Fibroblast of peridontal ligament (primary cell): ENCODE data around the gene WBP11.
A peak's percentile ranks its signal among the peaks of the same experiment; 100 is the strongest.

ENCODE experiments used
- DNase-seq: peaks from one replicate; pipeline ENCODE4 v3.0.0-alpha.2; 2010; ENCODE audit errors: extremely low read depth

The WBP11 gene

DNA sequence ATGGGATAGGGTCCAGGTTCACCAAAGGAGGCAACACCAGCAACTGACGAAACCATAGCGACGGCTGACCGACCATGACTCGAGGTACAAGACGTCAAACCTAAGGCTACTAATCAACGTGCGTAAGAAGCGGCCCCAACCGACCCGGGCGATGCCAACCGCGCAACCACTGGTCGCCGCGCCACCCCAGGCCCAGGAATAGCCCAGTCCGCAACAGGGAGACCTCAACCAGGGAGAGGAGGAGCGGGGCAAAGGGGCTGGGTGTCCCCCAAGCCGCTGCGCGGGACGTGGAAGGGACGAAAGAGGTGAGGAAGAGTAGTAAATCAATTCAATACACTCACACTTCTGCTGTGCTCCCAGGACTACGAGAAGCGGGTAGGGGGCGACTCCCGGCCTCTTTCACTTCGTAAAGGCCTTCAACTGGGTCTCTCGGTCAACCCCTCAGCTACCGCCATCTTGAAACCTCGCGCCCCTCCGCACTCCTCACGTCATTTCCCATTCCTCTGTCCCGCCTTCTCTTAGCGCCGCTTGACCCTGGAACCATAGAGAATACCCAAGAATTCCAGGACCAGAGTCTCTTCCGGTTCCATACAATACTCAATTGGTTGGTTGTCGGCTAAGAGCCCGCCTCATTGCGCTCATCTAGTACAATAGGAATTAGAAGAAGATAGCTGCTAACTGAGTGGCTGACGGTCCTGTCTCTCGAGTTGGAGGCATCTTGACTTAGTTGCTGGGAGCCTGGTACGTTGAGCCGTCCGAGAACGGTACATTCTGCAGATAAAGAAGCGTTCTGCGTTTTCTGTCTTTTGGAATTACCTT, at the start of gene WBP11, which contains the start of gene C12orf60:
Gene WBP11 (minus strand): TSS at position 468 of the 819 bp plus-strand sequence. CDS start 2,095 bp downstream, outside the sequence.
Gene C12orf60 (plus strand): TSS at position 660 of the 819 bp plus-strand sequence. CDS start 19,266 bp downstream, outside the sequence.
- peak; percentile 99 for DNase-seq

DNA sequence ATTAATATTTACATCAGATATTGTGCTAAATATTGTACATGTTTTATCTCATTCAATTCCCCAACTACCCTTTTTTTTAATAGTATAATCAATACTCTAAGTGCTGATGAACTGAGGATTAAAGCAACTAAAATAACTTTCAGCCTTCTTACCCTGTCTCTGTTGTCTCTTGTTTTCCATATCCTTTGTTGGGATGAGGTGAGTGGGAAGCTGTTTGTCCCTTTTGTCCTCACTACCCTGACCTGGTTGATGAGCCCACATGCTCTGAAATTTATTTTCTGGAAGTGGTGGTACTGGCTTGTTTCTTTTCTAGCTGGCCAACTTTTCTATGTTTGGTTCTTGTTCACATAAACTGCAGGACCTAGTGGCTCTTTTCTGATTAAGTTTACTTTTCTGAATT, 49.6 kb upstream of the WBP11 start:
- no peak for DNase-seq

DNA sequence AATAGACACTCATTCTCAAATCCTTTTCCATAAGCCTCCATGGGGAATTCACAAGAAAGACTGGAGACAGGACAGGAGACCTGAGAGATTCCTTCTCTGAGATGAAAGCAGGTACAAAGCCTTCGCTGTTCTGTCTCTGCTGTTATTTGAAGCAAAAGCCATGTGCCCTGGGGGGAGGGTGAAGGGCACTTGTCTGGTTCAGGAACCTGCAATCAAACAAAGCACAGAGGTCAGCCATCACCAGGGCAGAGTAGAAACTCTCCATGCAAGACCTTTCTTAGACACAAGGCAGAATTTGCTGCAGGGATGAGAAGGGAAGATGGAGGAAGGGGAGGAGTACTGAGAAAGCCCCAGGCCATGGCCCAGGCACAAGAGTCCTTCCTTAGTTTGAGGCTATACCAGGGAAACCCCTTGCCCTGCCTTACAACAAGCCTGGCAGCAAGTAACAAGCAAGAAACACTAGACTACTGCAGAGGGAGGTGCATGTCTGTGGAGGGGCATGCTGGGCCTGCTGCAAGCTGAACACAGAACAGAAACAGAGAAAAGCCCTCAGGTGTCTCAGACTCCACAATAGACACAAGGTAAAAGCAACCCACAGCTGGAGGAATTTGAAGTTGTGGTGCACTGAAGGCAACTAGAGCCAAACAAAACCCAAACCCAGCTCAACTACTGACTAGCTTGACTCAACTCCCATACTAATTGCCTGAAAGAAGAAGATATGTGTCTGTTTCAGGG, 47.8 kb upstream of the WBP11 start:
- DNase-seq, result no peak

DNA sequence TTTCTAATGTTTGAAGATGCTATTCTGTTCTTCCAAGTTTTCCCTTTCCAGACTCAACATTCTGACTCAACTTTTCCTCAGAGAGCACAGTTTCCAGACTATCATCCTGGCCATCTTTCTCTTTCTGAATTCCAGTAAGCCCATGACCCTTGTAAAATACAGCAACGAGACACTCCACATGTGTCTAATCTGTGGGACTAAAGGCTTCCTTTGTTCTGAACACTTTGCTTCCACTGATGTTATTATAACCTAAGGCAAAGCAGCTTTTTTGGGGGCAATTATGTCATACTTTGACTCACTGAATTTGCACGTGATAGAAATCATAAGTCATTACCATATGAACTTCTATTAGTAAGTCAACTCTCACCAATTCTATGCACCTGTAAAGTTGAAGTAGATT, 46.4 kb upstream of the WBP11 start:
- no peak for DNase-seq

DNA sequence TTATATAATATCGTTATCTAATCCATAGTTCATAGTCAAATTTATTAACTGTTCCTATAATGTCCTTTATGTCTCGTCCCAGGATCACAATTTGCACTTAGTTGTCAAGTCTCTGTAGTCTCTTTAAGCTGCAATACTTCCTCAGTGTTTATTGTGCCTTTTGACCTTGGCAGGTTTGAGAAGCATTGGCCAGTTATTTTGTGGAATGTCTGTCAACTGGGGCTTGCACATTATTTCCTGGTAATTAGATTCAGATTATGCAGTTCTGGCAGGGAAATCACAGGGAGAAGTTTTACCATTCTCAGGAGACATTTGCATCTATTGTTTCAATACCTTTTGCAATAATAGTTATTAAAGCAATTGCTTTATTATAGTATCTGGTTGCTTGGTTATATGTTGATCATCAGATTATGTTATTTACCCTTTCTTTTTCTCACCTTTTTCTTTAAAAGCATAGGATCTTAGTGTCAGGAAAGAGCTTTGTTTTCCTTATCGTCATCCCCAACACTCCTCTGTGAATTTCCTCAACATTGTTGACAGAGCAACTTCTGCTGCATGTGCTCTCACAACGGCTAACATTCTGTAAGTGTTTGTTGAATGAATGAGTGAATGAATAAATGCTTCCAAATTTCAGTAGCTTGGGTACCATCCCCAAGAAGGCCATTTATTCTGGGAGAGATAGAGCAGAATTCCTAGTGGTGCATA, 43.8 kb upstream of the WBP11 start:
- DNase-seq, result no peak

DNA sequence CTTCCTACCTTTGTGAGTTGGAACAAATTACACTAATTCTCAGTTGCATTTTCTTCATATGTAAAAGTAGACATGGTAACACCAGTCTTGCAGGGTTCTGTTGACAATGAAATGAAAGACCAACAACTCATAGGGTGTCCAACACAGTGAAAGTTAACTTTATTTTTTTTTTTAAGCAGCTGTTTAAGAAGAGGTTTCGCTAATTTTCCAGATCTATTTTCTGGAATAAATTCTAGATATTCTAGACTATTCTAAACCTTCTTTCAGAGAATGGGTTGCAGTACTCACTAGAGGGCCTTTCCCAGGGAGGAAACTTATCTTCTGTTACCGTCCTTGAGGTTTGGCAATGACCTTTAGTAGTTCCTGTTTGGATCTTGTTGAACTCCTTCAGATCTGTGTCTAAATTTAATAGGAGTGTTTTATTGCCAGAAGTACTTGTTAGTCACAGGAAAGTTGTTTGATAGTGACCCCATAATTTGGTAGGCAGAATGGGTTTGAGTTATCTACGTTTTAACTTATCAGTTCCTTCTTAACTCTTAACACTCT, 42.8 kb upstream of the WBP11 start:
- no peak for DNase-seq

DNA sequence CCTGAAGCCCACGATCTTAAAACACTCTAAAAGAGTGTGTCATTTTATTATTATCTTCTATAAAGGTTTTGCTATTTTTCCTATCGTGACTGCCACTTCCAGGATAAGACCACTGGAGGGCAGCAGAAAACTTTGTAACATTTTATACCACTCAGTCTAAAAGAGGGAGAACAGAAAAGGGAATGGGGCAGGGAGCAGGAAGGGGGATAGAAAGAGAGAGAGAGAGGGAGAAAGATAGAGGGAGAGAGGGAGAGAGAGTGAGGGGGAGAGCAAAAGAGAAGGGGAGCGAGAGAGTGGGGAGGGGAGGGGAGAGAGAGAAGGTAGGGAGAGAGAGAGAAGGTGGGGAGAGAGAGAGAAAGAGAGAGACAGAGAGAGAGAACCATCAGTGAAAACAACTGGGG, 42.1 kb upstream of the WBP11 start:
- DNase-seq, result peak; percentile 71

DNA sequence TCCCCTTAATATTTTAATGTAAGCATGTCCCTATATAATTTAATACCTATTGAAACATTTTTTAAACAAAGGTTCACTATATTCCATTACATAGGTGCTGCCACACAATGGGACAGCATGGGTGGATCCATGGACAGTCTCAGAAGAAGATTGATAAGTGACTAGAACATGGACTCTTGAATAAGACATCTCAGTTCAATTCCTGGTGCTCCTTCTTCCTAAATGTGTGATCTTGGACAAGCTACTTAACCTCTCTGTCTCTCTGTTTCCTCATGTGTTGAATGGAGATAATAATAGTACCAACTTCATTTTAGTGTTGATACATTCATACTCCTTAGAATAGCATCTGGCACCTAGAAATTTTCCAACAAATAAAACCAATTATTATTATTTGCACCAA, 41.1 kb upstream of the WBP11 start:
- DNase-seq, result no peak

DNA sequence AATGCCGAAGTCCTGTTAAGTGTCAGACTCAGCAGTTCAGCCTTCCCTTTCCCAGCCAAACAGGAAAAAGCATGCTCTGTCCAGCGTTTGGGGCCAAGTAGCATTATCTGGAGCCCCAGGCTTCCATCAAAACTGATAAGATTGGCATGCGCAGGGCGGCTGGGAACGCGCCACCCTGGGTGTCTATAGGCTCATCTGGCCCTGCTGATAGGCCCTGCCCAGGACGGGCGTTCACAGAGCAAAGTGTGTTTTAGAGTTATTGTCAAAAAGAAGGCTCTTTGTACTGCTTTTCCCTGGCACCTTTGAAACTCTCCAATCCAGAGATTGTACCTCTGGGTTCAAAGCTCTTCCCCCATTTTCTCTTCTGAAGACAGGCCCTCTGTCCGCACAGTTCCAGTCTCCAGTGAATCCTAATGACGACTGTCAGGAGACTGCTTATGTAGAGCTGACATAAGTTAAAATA, 40.2 kb upstream of the WBP11 start, which contains the start of gene ART4:
Gene ART4 (minus strand): TSS at position 102 of the 463 bp plus-strand sequence. CDS start 413 bp downstream, outside the sequence.
- no peak for DNase-seq

DNA sequence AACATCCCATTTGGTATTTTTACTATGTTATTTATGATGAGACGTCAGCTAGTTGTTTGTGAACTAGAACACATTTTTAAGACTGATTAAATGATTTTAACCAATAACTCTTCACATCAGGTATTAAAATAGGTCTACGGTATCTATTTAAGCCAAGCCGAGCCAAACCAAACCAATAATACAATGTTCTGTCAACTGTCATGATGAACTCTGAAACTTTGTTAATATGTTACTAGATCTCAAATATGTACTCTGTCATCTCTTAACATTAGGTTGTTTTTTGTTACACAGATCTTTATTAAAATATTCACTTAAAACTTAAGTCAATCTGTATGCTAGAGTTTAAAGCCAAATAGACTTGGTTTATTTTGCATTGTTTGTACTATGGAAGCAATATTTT, 39.0 kb upstream of the WBP11 start:
- no peak for DNase-seq

DNA sequence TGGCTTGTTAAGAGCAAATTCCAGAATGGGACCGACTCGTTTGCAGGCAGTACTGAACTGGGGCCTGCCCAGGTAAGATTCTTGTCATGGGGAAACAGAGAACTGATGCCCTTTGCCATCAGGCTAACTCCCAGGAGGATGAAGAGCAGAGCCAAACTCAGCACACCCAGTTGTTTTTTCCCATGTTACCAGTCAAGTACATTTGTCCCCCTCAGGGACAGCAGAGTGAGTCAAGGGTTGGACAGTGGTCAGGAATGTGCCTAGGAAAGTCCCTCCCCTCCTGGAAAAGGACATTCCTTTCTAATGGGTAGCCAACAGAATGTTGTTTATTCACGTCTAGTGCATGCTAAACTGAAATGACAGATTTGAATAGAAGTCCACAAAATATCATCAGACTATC, 38.5 kb upstream of the WBP11 start:
- peak; percentile 33 for DNase-seq

DNA sequence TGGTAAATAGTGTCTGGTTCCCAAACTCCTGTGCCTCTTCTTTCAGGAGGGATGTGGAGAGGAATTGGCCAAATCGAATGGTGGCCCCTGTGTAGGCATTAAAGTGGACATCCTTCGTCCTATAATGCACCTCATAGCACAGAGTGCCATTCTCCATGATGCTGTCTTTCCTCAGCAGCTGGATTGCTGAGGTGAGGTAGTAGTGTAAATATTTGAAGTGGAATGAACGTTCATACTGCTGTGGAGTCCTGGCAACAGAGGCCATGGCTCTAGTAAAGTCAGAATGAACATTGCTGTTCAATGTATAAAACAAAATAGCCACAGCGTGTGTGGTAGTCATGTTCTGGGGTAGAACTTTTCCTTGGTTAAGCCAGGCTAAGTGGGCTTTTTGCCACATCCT, 37.3 kb upstream of the WBP11 start:
- DNase-seq, result no peak

DNA sequence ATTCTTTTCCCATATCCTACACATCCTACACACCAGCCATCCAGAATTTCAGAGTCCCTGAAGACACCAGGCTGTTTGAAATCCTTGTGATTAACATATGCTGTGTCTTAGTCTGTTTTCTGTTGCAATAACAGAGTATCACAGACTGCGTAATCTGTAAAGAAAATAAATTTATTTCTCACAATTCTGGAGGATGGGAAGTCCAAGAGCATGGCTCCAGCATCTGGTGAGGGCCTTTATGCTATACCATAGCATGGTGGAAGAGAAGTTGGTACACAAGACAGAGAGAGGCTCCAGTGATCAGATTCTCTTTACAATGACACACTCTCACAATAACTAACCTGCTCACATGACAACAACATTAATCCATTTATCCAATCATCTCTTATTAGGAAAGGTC, 36.0 kb upstream of the WBP11 start:
- no peak for DNase-seq

DNA sequence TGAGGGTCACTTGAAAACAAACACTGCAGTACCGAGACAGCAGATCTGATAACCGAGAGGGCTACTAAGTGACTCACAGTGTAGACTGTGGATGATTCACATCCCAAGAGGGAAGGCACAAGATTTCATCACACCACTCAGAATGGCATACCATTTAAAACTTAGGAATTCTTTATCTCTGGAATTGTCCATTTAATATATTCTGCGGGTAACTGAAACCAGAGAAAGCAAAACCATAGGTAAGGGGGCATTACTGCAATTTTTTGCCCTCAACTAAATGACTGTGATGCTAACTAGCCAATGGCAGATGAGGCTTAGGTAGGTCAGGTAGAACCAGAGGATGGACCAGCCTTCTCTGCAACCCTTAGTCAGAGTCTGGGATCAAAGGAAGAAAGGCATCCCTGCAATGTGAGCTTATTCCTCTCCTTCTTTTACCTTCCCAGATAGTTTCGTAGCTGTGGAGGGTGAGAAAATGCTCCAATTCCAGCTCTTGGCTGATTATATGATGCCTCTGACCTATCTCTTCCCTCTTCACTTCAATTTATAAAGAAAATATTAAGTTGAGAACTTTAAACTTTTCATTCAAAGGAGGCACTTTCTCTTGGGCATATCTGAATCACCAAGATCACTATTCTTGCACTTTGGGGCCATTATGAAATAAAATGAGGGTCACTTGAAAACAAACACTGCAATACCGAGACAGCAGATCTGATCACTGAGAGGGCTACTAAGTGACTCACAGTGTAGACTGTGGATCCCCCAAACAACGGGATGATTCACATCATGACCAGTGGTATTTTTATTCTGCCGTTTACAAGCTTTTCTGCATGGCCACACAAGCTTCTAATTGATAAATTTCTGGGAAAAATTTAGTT, 33.3 kb upstream of the WBP11 start:
- peak; percentile 73 for DNase-seq

DNA sequence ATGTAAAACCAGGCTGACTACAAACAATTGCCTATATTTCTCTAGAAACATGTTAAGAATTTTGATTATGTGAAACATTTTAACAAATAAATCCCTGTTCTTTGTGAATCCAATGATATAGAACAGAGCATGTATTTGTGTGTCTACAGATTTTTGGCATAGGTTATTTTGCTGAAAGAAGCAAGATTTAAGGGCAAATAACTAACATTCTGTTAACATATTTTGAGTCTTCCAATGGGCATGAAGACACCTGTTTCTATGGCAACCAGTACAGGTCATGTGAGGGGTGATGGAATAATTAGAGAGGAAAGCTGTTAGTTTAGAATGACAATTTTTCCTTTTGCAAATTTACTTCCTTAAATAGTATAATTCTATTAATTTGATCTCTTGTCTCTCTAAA, 31.2 kb upstream of the WBP11 start:
- no peak for DNase-seq

DNA sequence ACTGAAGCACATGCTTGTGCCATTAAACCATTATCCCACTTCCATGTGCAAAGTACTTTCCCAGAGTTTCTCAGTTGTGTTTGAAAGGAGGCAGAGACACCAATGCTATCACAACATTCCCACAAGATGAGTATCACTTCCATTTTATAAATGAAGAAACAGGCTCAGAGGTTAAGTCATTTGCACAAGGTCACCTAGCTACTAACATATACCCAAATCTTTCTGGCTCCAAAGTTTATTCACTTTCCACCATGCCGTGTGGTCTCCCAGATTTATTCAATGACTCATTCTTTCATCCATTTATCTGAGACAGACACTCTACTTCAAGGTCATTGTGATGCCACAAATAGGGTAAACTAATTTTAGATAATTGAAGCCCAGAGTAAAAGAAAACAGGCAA, 30.7 kb upstream of the WBP11 start:
- DNase-seq, result no peak

DNA sequence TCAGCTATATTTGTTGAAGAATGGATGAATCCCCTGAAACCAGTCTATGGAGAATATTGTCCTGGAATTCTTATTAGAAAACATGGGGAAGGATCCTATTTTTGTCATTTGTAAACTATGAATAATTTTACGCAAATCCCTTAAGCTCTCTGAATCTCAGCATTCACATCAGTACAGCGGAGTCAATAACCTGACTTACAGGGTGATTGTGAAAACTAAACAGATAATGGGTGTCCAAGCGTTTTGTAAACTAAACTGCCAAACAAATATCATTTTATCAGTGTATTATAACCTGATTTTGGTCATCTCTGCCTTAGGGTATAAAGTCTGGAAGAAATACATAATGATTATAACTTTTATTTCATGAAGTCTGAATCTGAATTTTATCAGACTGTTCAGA, 30.1 kb upstream of the WBP11 start:
- DNase-seq, result no peak

DNA sequence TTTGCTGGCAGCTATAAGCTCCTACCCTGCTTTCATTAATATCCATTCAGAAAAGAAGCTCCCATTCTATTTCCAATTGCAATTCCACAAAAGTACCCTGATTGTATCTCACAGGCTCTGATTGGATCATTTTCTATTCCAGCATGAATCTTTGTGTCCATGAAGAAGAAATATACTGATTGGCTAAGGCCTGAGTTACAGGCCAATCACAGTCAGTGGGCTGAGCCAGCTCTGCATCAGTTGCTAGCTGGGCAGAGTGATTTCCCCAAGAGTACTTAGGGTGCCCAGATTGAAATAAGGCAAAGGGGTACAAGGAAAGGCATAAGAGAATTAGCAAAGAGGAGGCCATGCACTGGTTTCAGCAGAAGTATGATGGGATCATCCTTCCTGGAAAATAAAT, 25.6 kb upstream of the WBP11 start:
- DNase-seq, result peak; percentile 24

DNA sequence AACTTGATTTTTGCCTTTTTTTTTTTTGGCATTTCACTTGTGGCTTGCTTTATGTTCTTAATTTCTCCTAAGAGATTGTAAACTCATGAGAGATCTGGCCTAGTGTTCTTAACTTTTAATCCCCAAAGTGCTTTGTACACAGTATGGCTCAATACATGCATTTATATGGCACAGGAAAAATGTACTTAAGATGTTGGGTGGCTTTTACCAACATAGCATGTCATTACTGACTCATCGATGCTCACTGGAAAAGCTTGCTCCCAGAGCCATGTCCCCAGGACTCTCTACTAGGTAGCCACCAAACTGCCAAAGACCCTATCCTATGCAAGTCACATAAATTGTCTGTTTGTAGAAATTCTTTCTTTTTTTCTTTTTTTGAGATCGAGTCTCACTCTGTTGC, 23.8 kb upstream of the WBP11 start:
- no peak for DNase-seq

DNA sequence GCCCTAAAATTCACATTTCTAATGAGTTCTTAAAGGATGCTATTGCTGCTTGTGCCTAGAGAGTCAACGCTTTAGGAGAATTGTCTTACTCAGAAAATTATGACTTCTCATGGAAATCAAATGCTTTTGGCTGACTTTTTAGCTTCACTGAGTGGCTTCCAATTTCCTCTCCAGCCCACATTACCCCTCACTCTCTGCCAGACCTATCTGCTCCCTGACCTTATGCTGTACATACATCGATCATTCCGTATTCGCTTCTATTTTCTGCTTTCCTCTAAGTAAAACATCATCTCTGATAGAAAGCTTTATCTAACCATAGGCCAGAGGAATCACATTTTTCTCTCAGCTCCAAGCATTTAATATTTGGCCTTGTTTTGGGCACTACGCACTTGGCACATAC, 23.2 kb upstream of the WBP11 start:
- DNase-seq, result no peak

DNA sequence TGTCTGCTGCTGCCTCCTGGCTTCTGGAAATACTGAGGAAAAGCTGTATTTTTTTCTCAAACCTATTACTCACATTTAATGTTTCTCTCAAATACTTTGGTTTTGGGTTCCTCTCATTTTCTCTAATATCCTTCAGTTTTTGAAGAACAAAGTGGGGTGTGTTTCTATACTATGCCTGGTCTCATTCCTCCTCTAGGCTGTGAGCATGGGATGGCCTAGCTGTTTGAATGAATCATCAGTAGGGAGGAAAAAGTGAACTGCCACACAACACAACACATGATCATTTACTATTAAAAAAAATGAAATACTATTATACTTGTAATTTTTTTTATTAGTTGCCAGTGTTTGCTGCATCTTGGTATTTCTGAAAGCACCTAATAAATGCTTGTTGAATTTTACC, 22.0 kb upstream of the WBP11 start:
- DNase-seq, result no peak
